GM21825 (cell line): ENCODE data around the gene APOM.
A peak's percentile ranks its signal among the peaks of the same experiment; 100 is the strongest.

Experiments
- ATAC-seq: cut with Tn5 transposase; IDR thresholded peaks from one replicate; pipeline ENCODE4 v1.9.1; 2021; ENCODE audit warnings: mild to moderate bottlenecking, moderate library complexity; ENCODE audit not compliant: unreplicated experiment

Gene APOM

GRCh38 chr6:31701666-31702404 lies 46.1 kb downstream of the APOM start:
- ATAC-seq, result no peak

- ATAC-seq, result no peak
Measured at GRCh38 chr6:31702405-31702818, 46.7 kb downstream of the APOM start.

GRCh38 chr6:31702819-31703716 lies 47.4 kb downstream of the APOM start, which contains the start of gene ABHD16A:
TSS of gene ABHD16A (minus strand) at chr6:31703324. CDS start at chr6:31703281, 43 bp downstream.
- peak; percentile 89 for ATAC-seq

- ATAC-seq, result no peak
Measured at GRCh38 chr6:31705931-31706330, 50.2 kb downstream of the APOM start.

- no peak for ATAC-seq
Measured at GRCh38 chr6:31706599-31706998, 50.9 kb downstream of the APOM start, which contains the start of gene LY6G6F. TSS of gene LY6G6F (plus strand) at chr6:31706866. CDS start at chr6:31706907, 41 bp downstream.

- ATAC-seq, result no peak
Measured at GRCh38 chr6:31707701-31708100, 52.0 kb downstream of the APOM start.
